Spleen (tissue), 7 donors: ENCODE measurements around the gene CDK8.

Experiments
- POLR2A ChIP-seq, 3 donors: fragments of 450-650 bp; IDR thresholded peaks; one replicate each; pipeline ENCODE4 v1.5.1; 2017; ENCODE audit warnings: antibody characterized with exemption in 3 of 3, mild to moderate bottlenecking in 1 of 3
- TF ChIP-seq, protein P1 (sequence below), 11 experiments: fragments of 200-600 bp in 7 of 11; fragments of 450-650 bp in 4 of 11; sonication (generic) in 4 of 11; IDR thresholded peaks in 8 of 11; conservative IDR thresholded peaks in 3 of 11; 1 replicate in 7 of 11; 2 replicates in 4 of 11; pipeline versions ENCODE4 v1.4.0 to v1.8.0; 2016 to 2021; ENCODE audit warnings: antibody characterized with exemption in 11 of 11, inconsistent platforms in 4 of 11, mild to moderate bottlenecking in 1 of 11
- donor health status: DM: no; HTN: no; CAD: no; lungs with moderate emphysema.
- donor health status: DM: no; HTN: no; CAD: no.
- donor health status: DM: no; HTN: no; CAD: no.

DNA sequence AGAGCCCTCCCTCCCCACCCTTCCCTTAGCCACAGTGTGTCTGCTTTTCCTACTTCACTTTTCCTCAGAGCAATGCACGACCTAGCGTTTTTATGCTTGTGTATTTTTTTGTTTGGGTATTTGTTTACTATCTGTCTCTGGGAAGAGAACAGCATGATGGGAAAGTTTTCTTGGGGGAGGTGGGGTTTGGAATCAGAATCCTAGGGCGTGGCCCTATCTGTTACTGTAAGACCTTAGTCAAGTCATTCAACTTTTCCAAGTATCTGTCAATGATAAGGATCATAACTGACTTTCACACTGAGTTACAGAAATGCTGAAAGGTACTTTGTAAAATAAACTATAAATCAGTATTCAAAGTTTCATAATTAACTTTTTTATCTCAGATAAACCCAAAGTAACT lies 157.3 kb downstream of the CDK8 start:
- TF ChIP-seq, protein P1, sequence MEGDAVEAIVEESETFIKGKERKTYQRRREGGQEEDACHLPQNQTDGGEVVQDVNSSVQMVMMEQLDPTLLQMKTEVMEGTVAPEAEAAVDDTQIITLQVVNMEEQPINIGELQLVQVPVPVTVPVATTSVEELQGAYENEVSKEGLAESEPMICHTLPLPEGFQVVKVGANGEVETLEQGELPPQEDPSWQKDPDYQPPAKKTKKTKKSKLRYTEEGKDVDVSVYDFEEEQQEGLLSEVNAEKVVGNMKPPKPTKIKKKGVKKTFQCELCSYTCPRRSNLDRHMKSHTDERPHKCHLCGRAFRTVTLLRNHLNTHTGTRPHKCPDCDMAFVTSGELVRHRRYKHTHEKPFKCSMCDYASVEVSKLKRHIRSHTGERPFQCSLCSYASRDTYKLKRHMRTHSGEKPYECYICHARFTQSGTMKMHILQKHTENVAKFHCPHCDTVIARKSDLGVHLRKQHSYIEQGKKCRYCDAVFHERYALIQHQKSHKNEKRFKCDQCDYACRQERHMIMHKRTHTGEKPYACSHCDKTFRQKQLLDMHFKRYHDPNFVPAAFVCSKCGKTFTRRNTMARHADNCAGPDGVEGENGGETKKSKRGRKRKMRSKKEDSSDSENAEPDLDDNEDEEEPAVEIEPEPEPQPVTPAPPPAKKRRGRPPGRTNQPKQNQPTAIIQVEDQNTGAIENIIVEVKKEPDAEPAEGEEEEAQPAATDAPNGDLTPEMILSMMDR (IDR thresholded peaks at IDR 0.05 in 8 of 11, conservative IDR thresholded peaks at IDR 0.05 in 3 of 11): no peak
- no peak for TF ChIP-seq POLR2A (IDR thresholded peaks at IDR 0.05)
